SU-DHL-6 (cell line): ENCODE data around the gene ASB13.

Source experiments
- H2AFZ ChIP-seq: fragments of 200-600 bp; sonication (generic); 2 replicates; pipeline ENCODE4 v1.6.1; 2014; ENCODE audit warnings: low read depth, mild to moderate bottlenecking, moderate library complexity, mixed read lengths, antibody characterized with exemption, low read length; ENCODE audit not compliant: severe bottlenecking
- H3F3A ChIP-seq: fragments of 200-600 bp; shearing (Covaris generic); 2 replicates; pipeline ENCODE4 v1.6.0; 2016; ENCODE audit warnings: antibody characterized with exemption, mild to moderate bottlenecking; ENCODE audit not compliant: insufficient read depth
- H3K27ac ChIP-seq: fragments of 200-600 bp; sonication (generic); 2 replicates; pipeline ENCODE4 v1.5.1; 2016; ENCODE audit warnings: low read depth, mild to moderate bottlenecking, low read length, moderate library complexity, mixed read lengths
- H3K27me3 ChIP-seq: fragments of 200-600 bp; sonication (generic), shearing (Covaris generic); 2 replicates; pipeline ENCODE4 v1.6.0; 2014; ENCODE audit warnings: mild to moderate bottlenecking, low read length
- H3K36me3 ChIP-seq: fragments of 200-600 bp; sonication (generic); 2 replicates; pipeline ENCODE4 v1.6.1; 2014; ENCODE audit warnings: mild to moderate bottlenecking, low read length, mixed read lengths
- H3K4me2 ChIP-seq: fragments of 300-600, 200-600 bp; shearing (Covaris generic), sonication (generic); 2 replicates; pipeline ENCODE4 v1.6.0; 2014; ENCODE audit warnings: low read length, low read depth, mild to moderate bottlenecking; ENCODE audit not compliant: poor library complexity, severe bottlenecking
- H3K4me3 ChIP-seq: fragments of 200-600 bp; sonication (generic); 2 replicates; pipeline ENCODE4 v1.5.1; 2014; ENCODE audit warnings: antibody characterized with exemption, low read length, mild to moderate bottlenecking, mixed read lengths; ENCODE audit not compliant: insufficient read depth, poor library complexity, severe bottlenecking
- H3K79me2 ChIP-seq: fragments of 200-600 bp; sonication (generic); 2 replicates; pipeline ENCODE4 v1.6.1; 2014; ENCODE audit warnings: mild to moderate bottlenecking, low read length, moderate library complexity; ENCODE audit not compliant: insufficient read depth
- H3K9ac ChIP-seq: fragments of 200-600 bp; sonication (generic); 2 replicates; pipeline ENCODE4 v1.7.0; 2014; ENCODE audit warnings: mild to moderate bottlenecking, low read length
- H3K9me2 ChIP-seq: fragments of 200-600 bp; sonication (generic); replicated peaks from 2 replicates; pipeline ENCODE4 v1.6.1; 2014; ENCODE audit warnings: low read length; ENCODE audit not compliant: insufficient read depth
- H3K9me3 ChIP-seq: fragments of 200-600 bp; sonication (generic); 2 replicates; pipeline ENCODE4 v1.6.1; 2014; ENCODE audit warnings: low read length, mixed read lengths; ENCODE audit not compliant: insufficient read depth
- H4K20me1 ChIP-seq: fragments of 200-600 bp; sonication (generic); 2 replicates; pipeline ENCODE4 v1.6.1; 2014; ENCODE audit warnings: low read depth, mild to moderate bottlenecking, antibody characterized with exemption, low read length, moderate library complexity, mixed read lengths
- CTCF ChIP-seq: fragments of 200-600 bp; sonication (generic); IDR thresholded peaks from one replicate; pipeline ENCODE4 v1.5.1; 2017; ENCODE audit warnings: antibody characterized with exemption, mild to moderate bottlenecking, low read length, moderate library complexity; ENCODE audit not compliant: insufficient read depth, poor library complexity, severe bottlenecking
- EZH2phosphoT487 ChIP-seq: fragments of 200-600 bp; sonication (generic), shearing (Covaris generic); conservative IDR thresholded peaks from 2 replicates; pipeline ENCODE4 v1.6.1; 2018; ENCODE audit warnings: mild to moderate bottlenecking, antibody characterized with exemption, low read length, moderate library complexity, mixed read lengths

Gene ASB13

GRCh38 chr10:5678397-5679036 is 12.1 kb upstream of the ASB13 start:
- TF ChIP-seq CTCF (no peak), EZH2phosphoT487 (no peak)

GRCh38 chr10:5670662-5671375 is 4.4 kb upstream of the ASB13 start:
- Histone ChIP-seq H2AFZ (no peak overlapping the region), H3K27me3 (0 out of 2 replicates have a peak, but pooled peaks cover 2% of the 10 kb centered on the region), H3K36me3 (no peaks in the 10 kb centered on the region), H3K9me3 (0 out of 2 replicates have a peak, but pooled peaks cover 3% of the 10 kb centered on the region), H3K9me2 (no peaks in the 10 kb centered on the region), H3K9ac (no peak overlapping the region), H3F3A (peaks cover 14% of the 10 kb centered on the region), H3K79me2 (no peaks in the 10 kb centered on the region), H3K27ac (no peak overlapping the region), H3K4me3 (no peak overlapping the region), H3K4me2 (no peak overlapping the region), H4K20me1 (no peaks in the 10 kb centered on the region)
- no peak for TF ChIP-seq EZH2phosphoT487
- TF ChIP-seq CTCF, result no peak

More at GRCh38 chr10:5678397-5679036, 12.1 kb upstream of the ASB13 start:
- no peaks in the 10 kb centered on the region for H3K9me2 ChIP-seq
- H3F3A ChIP-seq, result peaks cover 5% of the 10 kb centered on the region; the same call in 1 of the 2 replicates
- no peaks in the 10 kb centered on the region for H3K36me3 ChIP-seq
- no peak overlapping the region for H3K4me2 ChIP-seq
- no peak overlapping the region for H3K9ac ChIP-seq
- no peak overlapping the region for H3K4me3 ChIP-seq
- H3K27ac ChIP-seq, result no peak overlapping the region
- no peaks in the 10 kb centered on the region for H3K9me3 ChIP-seq
- H2AFZ ChIP-seq, result no peak overlapping the region
- no peaks in the 10 kb centered on the region for H3K27me3 ChIP-seq
- no peaks in the 10 kb centered on the region for H3K79me2 ChIP-seq
- H4K20me1 ChIP-seq, result no peaks in the 10 kb centered on the region

GRCh38 chr10:5669604-5670003 is 3.2 kb upstream of the ASB13 start:
- TF ChIP-seq EZH2phosphoT487, result no peak
- no peak for TF ChIP-seq CTCF
- Histone ChIP-seq H2AFZ (no peak overlapping the region), H4K20me1 (no peaks in the 10 kb centered on the region), H3K4me2 (no peak overlapping the region), H3K36me3 (no peaks in the 10 kb centered on the region), H3K27ac (no peak overlapping the region), H3F3A (peaks cover 20% of the 10 kb centered on the region), H3K9me3 (0 out of 2 replicates have a peak, but pooled peaks cover 3% of the 10 kb centered on the region), H3K27me3 (0 out of 2 replicates have a peak, but pooled peaks cover 2% of the 10 kb centered on the region), H3K4me3 (no peak overlapping the region), H3K9ac (no peak overlapping the region), H3K9me2 (no peaks in the 10 kb centered on the region), H3K79me2 (peaks cover 9% of the 10 kb centered on the region; the same call in 1 of the 2 replicates)
